ENCODE results near the gene PSAT1.

GRCh38 chr9:78357165-78357873, 60.4 kb downstream of the PSAT1 start:
- TF ChIP-seq MXI1 (IDR thresholded peaks at IDR 0.05; ENCODE audit: borderline replicate concordance, low read depth, low read length) = no peak
- TF ChIP-seq, protein P1, sequence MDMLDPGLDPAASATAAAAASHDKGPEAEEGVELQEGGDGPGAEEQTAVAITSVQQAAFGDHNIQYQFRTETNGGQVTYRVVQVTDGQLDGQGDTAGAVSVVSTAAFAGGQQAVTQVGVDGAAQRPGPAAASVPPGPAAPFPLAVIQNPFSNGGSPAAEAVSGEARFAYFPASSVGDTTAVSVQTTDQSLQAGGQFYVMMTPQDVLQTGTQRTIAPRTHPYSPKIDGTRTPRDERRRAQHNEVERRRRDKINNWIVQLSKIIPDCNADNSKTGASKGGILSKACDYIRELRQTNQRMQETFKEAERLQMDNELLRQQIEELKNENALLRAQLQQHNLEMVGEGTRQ (IDR thresholded peaks at IDR 0.05; ENCODE audit: low read depth, low read length) = no peak
- TF ChIP-seq POLR2A (IDR thresholded peaks at IDR 0.05; ENCODE audit: low read depth, low read length) = no peak
- TF ChIP-seq, protein P2, sequence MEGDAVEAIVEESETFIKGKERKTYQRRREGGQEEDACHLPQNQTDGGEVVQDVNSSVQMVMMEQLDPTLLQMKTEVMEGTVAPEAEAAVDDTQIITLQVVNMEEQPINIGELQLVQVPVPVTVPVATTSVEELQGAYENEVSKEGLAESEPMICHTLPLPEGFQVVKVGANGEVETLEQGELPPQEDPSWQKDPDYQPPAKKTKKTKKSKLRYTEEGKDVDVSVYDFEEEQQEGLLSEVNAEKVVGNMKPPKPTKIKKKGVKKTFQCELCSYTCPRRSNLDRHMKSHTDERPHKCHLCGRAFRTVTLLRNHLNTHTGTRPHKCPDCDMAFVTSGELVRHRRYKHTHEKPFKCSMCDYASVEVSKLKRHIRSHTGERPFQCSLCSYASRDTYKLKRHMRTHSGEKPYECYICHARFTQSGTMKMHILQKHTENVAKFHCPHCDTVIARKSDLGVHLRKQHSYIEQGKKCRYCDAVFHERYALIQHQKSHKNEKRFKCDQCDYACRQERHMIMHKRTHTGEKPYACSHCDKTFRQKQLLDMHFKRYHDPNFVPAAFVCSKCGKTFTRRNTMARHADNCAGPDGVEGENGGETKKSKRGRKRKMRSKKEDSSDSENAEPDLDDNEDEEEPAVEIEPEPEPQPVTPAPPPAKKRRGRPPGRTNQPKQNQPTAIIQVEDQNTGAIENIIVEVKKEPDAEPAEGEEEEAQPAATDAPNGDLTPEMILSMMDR (conservative IDR thresholded peaks at IDR 0.05; ENCODE audit: low read depth, low read length) = no peak
- TF ChIP-seq RCOR1 (IDR thresholded peaks at IDR 0.05; ENCODE audit: insufficient replicate concordance, low read length) = no peak
- TF ChIP-seq, protein P3, sequence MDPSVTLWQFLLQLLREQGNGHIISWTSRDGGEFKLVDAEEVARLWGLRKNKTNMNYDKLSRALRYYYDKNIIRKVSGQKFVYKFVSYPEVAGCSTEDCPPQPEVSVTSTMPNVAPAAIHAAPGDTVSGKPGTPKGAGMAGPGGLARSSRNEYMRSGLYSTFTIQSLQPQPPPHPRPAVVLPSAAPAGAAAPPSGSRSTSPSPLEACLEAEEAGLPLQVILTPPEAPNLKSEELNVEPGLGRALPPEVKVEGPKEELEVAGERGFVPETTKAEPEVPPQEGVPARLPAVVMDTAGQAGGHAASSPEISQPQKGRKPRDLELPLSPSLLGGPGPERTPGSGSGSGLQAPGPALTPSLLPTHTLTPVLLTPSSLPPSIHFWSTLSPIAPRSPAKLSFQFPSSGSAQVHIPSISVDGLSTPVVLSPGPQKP (IDR thresholded peaks at IDR 0.05; ENCODE audit: borderline replicate concordance, low read depth, low read length) = no peak
- no peak for TF ChIP-seq NFE2L2 (IDR thresholded peaks at IDR 0.05; ENCODE audit: low read depth, low read length)
- TF ChIP-seq RAD21 (IDR thresholded peaks at IDR 0.05; ENCODE audit: low read length) = no peak
- no peak for TF ChIP-seq CEBPB (IDR thresholded peaks at IDR 0.05; ENCODE audit: low read depth, low read length)
- TF ChIP-seq RFX5 (IDR thresholded peaks at IDR 0.05; ENCODE audit: low read depth, low read length) = no peak
- no peak for TF ChIP-seq MAFK (IDR thresholded peaks at IDR 0.05; ENCODE audit: low read depth, low read length)
- TF ChIP-seq MAZ (IDR thresholded peaks at IDR 0.05; ENCODE audit: borderline replicate concordance, low read depth, low read length) = no peak
- no peak for TF ChIP-seq SMC3 (IDR thresholded peaks at IDR 0.05; ENCODE audit: low read depth, low read length)
- no peak for TF ChIP-seq FOS (IDR thresholded peaks at IDR 0.05; ENCODE audit: low read depth, low read length)

Measured in IMR-90 (cell line).